Mammary epithelial cell (primary cell): ENCODE measurements around the gene SNTB2.

ENCODE experiments used
- CTCF ChIP-seq, 2 donors: IDR thresholded peaks in 1 of 2; conservative IDR thresholded peaks in 1 of 2; 2 replicates each; pipeline ENCODE4 v1.5.1; 2011 to 2012; ENCODE audit warnings: inconsistent platforms in 2 of 2, low read length in 2 of 2, mild to moderate bottlenecking in 2 of 2, control low read depth in 1 of 2, low read depth in 1 of 2; ENCODE audit not compliant: insufficient read depth in 1 of 2; ENCODE audit errors: extremely low read depth in 1 of 2
- EZH2 ChIP-seq: IDR thresholded peaks from 2 replicates; pipeline ENCODE4 v1.6.1; 2012; ENCODE audit warnings: low read length, inconsistent platforms, borderline replicate concordance

- TF ChIP-seq CTCF (conservative IDR thresholded peaks at IDR 0.05 in 1 of 2, IDR thresholded peaks at IDR 0.05 in 1 of 2; ENCODE audit: extremely low read depth in 1 of 2, insufficient read depth in 1 of 2, low read depth in 1 of 2, low read length in 2 of 2) (no peak), EZH2 (no peak)
These were observed 163.7 kb downstream of the SNTB2 start for GRCh38 chr16:69350536-69351133.
